Neural cell (in vitro differentiated cells): ENCODE data around the gene ACOXL. TPM values are rescaled to one million over a fixed set of nuclear protein-coding genes. Genes with fewer than 3 reads are reported as not detected.

Source experiments
- H2AFZ ChIP-seq: fragments of 200-600, 300-800 bp; sonication (generic), shearing (Covaris generic); 2 replicates; pipeline ENCODE4 v1.6.0; 2014; ENCODE audit warnings: low read depth, mild to moderate bottlenecking, antibody characterized with exemption, low read length, moderate library complexity
- H3F3A ChIP-seq: fragments of 200-600 bp; shearing (Covaris generic); 2 replicates; pipeline ENCODE4 v1.6.1; 2016; ENCODE audit warnings: mild to moderate bottlenecking, moderate library complexity, mixed read lengths, antibody characterized with exemption, low read length; ENCODE audit not compliant: insufficient read depth, poor library complexity, severe bottlenecking
- H3K27ac ChIP-seq: fragments of 200-600, 300-800 bp; sonication (generic), shearing (Covaris generic); 2 replicates; pipeline ENCODE4 v1.5.1; 2014; ENCODE audit warnings: mild to moderate bottlenecking, low read length, moderate library complexity
- H3K27me3 ChIP-seq: fragments of 300-800, 200-600 bp; sonication (generic), shearing (Covaris generic); 2 replicates; pipeline ENCODE4 v1.6.0; 2014; ENCODE audit warnings: mild to moderate bottlenecking, low read depth, low read length, moderate library complexity; ENCODE audit not compliant: insufficient read depth
- H3K36me3 ChIP-seq: fragments of 300-800, 200-600 bp; sonication (generic), shearing (Covaris generic); 2 replicates; pipeline ENCODE4 v1.5.1; 2014; ENCODE audit warnings: mild to moderate bottlenecking, antibody characterized with exemption, low read length, moderate library complexity; ENCODE audit not compliant: insufficient read depth
- H3K4me2 ChIP-seq: fragments of 300-800, 200-600 bp; sonication (generic), shearing (Covaris generic); 2 replicates; pipeline ENCODE4 v1.6.0; 2014; ENCODE audit warnings: mild to moderate bottlenecking, low read length
- H3K4me3 ChIP-seq: fragments of 300-800, 200-600 bp; sonication (generic), shearing (Covaris generic); 2 replicates; pipeline ENCODE4 v1.5.1; 2014; ENCODE audit warnings: mild to moderate bottlenecking, low read length, moderate library complexity
- H3K79me2 ChIP-seq: fragments of 200-600 bp; shearing (Covaris generic); replicated peaks from 2 replicates; pipeline ENCODE4 v1.6.0; 2014; ENCODE audit warnings: mild to moderate bottlenecking, low read length, moderate library complexity; ENCODE audit not compliant: insufficient read depth
- H3K9ac ChIP-seq: fragments of 300-800, 200-600 bp; sonication (generic), shearing (Covaris generic); 2 replicates; pipeline ENCODE4 v1.6.1; 2016; ENCODE audit warnings: mild to moderate bottlenecking, low read length, mixed read lengths
- H3K9me2 ChIP-seq: fragments of 200-600 bp; shearing (Covaris generic); 2 replicates; pipeline ENCODE4 v1.6.1; 2016; ENCODE audit warnings: mild to moderate bottlenecking, low read length, mixed read lengths; ENCODE audit not compliant: insufficient read depth
- H3K9me3 ChIP-seq: fragments of 200-600, 300-800 bp; sonication (generic), shearing (Covaris generic); 2 replicates; pipeline ENCODE4 v1.6.1; 2016; ENCODE audit warnings: mild to moderate bottlenecking, mixed run types, low read length, moderate library complexity, mixed read lengths
- H4K20me1 ChIP-seq: fragments of 200-600 bp; shearing (Covaris generic); 2 replicates; pipeline ENCODE4 v1.6.1; 2016; ENCODE audit warnings: mild to moderate bottlenecking, mixed run types; ENCODE audit not compliant: insufficient read depth
- EP300 ChIP-seq: fragments of 450-650 bp; conservative IDR thresholded peaks from 2 replicates; pipeline ENCODE4 v1.6.1; 2014; ENCODE audit warnings: antibody characterized with exemption, mild to moderate bottlenecking, moderate library complexity; ENCODE audit not compliant: poor library complexity, severe bottlenecking
- EZH2 ChIP-seq: fragments of 200-600, 300-800 bp; shearing (Covaris generic), sonication (generic); IDR thresholded peaks from 2 replicates; pipeline ENCODE4 v1.6.1; 2014; ENCODE audit warnings: antibody characterized with exemption, low read length, borderline replicate concordance, mild to moderate bottlenecking; ENCODE audit not compliant: insufficient read depth, poor library complexity, severe bottlenecking
- MXI1 ChIP-seq: fragments of 450-650 bp; conservative IDR thresholded peaks from 2 replicates; pipeline ENCODE4 v1.6.1; 2014; ENCODE audit warnings: antibody characterized with exemption, mild to moderate bottlenecking; ENCODE audit not compliant: poor library complexity, severe bottlenecking
- POLR2AphosphoS5 ChIP-seq: IDR thresholded peaks from 2 replicates; pipeline ENCODE4 v1.6.1; 2012
- RAD21 ChIP-seq: fragments of 450-650 bp; conservative IDR thresholded peaks from 2 replicates; pipeline ENCODE4 v1.6.1; 2014; ENCODE audit warnings: antibody characterized with exemption, mild to moderate bottlenecking, moderate library complexity
- SMC3 ChIP-seq: fragments of 450-650 bp; conservative IDR thresholded peaks from 2 replicates; pipeline ENCODE4 v1.6.1; 2014; ENCODE audit warnings: antibody characterized with exemption, mild to moderate bottlenecking, moderate library complexity; ENCODE audit not compliant: poor library complexity
- TAF1 ChIP-seq: IDR thresholded peaks from 2 replicates; pipeline ENCODE4 v1.6.1; 2012; ENCODE audit warnings: low read depth
- polyA plus RNA-seq: library from polyadenylated mRNA; depleted of rRNA; stranded (reverse); fragments of >200 nt; gene quantifications from 2 replicates; pipeline ENCODE4 v1.2.3, GENCODE V29; 2014
- TF ChIP-seq, protein P1 (sequence below): fragments of 450-650 bp; IDR thresholded peaks from 2 replicates; pipeline ENCODE4 v1.5.1; 2014; ENCODE audit warnings: antibody characterized with exemption, mild to moderate bottlenecking, moderate library complexity; ENCODE audit not compliant: poor library complexity, severe bottlenecking
- TF ChIP-seq, protein P2 (sequence below): IDR thresholded peaks from 2 replicates; pipeline ENCODE4 v1.6.1; 2012; ENCODE audit warnings: borderline replicate concordance

The ACOXL gene
- polyA plus RNA-seq, 1 donor from 2014 or later: not detected

DNA sequence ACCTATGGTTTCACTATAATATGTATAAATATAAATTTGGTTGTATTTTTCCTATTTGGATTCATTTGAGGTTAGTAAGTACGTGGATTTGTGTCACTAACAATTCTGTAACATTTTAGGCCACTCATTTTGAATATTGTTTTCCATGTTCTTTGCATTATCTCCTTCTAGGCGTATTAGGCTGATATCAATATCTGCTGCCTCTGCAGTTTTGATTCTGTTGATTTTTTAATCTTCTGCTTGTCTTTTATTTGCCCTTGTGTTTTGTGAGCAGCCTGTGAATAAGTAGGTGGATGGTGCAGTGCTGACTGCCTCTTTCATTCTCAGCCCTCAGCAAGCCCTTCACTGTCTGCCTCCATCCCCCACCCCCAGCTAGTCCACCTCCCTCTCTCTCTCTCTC is 222.7 kb downstream of the ACOXL start:
- Histone ChIP-seq H3K4me3 (no peak overlapping the region), H3K79me2 (no peaks in the 10 kb centered on the region), H3K9me2 (no peaks in the 10 kb centered on the region), H3K9me3 (no peaks in the 10 kb centered on the region), H3K36me3 (no peaks in the 10 kb centered on the region), H2AFZ (no peak overlapping the region), H3F3A (no peaks in the 10 kb centered on the region), H3K27ac (no peak overlapping the region), H4K20me1 (no peaks in the 10 kb centered on the region), H3K4me2 (no peak overlapping the region), H3K27me3 (no peaks in the 10 kb centered on the region), H3K9ac (no peak overlapping the region)
- TF ChIP-seq EP300 (no peak), POLR2AphosphoS5 (no peak), MXI1 (no peak), SMC3 (no peak), EZH2 (no peak), TAF1 (no peak), RAD21 (no peak)
- TF ChIP-seq, protein P1, sequence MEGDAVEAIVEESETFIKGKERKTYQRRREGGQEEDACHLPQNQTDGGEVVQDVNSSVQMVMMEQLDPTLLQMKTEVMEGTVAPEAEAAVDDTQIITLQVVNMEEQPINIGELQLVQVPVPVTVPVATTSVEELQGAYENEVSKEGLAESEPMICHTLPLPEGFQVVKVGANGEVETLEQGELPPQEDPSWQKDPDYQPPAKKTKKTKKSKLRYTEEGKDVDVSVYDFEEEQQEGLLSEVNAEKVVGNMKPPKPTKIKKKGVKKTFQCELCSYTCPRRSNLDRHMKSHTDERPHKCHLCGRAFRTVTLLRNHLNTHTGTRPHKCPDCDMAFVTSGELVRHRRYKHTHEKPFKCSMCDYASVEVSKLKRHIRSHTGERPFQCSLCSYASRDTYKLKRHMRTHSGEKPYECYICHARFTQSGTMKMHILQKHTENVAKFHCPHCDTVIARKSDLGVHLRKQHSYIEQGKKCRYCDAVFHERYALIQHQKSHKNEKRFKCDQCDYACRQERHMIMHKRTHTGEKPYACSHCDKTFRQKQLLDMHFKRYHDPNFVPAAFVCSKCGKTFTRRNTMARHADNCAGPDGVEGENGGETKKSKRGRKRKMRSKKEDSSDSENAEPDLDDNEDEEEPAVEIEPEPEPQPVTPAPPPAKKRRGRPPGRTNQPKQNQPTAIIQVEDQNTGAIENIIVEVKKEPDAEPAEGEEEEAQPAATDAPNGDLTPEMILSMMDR: no peak
- TF ChIP-seq, protein P2, sequence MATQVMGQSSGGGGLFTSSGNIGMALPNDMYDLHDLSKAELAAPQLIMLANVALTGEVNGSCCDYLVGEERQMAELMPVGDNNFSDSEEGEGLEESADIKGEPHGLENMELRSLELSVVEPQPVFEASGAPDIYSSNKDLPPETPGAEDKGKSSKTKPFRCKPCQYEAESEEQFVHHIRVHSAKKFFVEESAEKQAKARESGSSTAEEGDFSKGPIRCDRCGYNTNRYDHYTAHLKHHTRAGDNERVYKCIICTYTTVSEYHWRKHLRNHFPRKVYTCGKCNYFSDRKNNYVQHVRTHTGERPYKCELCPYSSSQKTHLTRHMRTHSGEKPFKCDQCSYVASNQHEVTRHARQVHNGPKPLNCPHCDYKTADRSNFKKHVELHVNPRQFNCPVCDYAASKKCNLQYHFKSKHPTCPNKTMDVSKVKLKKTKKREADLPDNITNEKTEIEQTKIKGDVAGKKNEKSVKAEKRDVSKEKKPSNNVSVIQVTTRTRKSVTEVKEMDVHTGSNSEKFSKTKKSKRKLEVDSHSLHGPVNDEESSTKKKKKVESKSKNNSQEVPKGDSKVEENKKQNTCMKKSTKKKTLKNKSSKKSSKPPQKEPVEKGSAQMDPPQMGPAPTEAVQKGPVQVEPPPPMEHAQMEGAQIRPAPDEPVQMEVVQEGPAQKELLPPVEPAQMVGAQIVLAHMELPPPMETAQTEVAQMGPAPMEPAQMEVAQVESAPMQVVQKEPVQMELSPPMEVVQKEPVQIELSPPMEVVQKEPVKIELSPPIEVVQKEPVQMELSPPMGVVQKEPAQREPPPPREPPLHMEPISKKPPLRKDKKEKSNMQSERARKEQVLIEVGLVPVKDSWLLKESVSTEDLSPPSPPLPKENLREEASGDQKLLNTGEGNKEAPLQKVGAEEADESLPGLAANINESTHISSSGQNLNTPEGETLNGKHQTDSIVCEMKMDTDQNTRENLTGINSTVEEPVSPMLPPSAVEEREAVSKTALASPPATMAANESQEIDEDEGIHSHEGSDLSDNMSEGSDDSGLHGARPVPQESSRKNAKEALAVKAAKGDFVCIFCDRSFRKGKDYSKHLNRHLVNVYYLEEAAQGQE: no peak

GRCh38 chr2:110955556-110955955 is 223.2 kb downstream of the ACOXL start:
- Histone ChIP-seq H4K20me1 (no peaks in the 10 kb centered on the region), H3K9me3 (no peaks in the 10 kb centered on the region), H3K9me2 (no peaks in the 10 kb centered on the region), H3F3A (no peaks in the 10 kb centered on the region), H2AFZ (no peak overlapping the region), H3K27ac (no peak overlapping the region), H3K9ac (no peak overlapping the region), H3K36me3 (no peaks in the 10 kb centered on the region), H3K4me3 (no peak overlapping the region), H3K27me3 (no peaks in the 10 kb centered on the region), H3K79me2 (no peaks in the 10 kb centered on the region), H3K4me2 (no peak overlapping the region)
- TF ChIP-seq, protein P2: no peak
- TF ChIP-seq, protein P1: no peak
- TF ChIP-seq SMC3: no peak
